ENCODE measurements around the gene AMN.

AMN gene

DNA sequence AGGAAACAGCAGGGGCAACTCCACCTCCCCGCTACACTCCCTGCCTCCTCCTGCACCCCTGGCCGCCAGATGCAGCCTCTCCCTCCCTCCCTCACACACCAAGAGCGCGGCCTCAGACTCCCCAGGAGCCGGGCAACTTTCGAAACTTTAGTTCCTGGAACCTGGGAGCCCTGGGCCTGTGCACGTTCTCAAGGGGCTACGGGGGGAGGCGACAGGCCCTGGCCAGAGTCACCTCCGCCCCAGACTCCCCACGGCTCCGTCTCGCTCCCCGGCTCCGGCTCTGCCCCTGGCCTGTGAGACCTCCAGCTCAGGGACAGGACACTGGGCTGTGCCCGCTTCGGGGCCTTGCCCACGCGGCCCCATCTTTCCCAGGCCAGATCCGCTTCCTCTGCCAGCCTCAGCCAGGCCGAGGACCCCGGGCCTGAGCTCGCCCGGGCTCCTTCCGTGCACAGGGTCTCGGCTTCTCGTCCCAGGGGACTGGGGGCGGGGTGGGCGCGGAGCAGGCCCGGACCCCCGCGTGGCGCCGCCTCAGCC, 5.5 kb downstream of the AMN start:
- Histone ChIP-seq H3K4me3 (ENCODE audit: low read length) (no peak overlapping the region), H3K36me3 (replicated peaks; ENCODE audit: insufficient read depth, low read length) (no peaks in the 10 kb centered on the region), H4K20me1 (ENCODE audit: insufficient read depth, low read length) (no peaks in the 10 kb centered on the region), H3K9me3 (replicated peaks; ENCODE audit: insufficient read depth, low read length) (no peaks in the 10 kb centered on the region), H3K27ac (ENCODE audit: low read length) (no peak overlapping the region), H3K9me2 (replicated peaks; ENCODE audit: insufficient read depth, low read length) (no peaks in the 10 kb centered on the region), H3K9ac (ENCODE audit: low read length) (no peak overlapping the region), H3K4me2 (ENCODE audit: low read depth, low read length) (no peak overlapping the region), H3K4me1 (ENCODE audit: low read length) (no peaks in the 10 kb centered on the region), H3K79me2 (ENCODE audit: low read length) (no peaks in the 10 kb centered on the region), H3K27me3 (replicated peaks; ENCODE audit: insufficient read depth, low read length) (no peaks in the 10 kb centered on the region; the same call in 1 of the 2 replicates), H3F3A (ENCODE audit: insufficient read depth, low read length) (no peaks in the 10 kb centered on the region), H2AFZ (ENCODE audit: low read length) (no peak overlapping the region)
- DNase-seq = no peak
- TF ChIP-seq, protein P1, sequence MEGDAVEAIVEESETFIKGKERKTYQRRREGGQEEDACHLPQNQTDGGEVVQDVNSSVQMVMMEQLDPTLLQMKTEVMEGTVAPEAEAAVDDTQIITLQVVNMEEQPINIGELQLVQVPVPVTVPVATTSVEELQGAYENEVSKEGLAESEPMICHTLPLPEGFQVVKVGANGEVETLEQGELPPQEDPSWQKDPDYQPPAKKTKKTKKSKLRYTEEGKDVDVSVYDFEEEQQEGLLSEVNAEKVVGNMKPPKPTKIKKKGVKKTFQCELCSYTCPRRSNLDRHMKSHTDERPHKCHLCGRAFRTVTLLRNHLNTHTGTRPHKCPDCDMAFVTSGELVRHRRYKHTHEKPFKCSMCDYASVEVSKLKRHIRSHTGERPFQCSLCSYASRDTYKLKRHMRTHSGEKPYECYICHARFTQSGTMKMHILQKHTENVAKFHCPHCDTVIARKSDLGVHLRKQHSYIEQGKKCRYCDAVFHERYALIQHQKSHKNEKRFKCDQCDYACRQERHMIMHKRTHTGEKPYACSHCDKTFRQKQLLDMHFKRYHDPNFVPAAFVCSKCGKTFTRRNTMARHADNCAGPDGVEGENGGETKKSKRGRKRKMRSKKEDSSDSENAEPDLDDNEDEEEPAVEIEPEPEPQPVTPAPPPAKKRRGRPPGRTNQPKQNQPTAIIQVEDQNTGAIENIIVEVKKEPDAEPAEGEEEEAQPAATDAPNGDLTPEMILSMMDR (IDR thresholded peaks at IDR 0.05; ENCODE audit: low read length) = no peak
- TF ChIP-seq EZH2 (optimal IDR thresholded peaks at IDR 0.05; ENCODE audit: low read depth, low read length) = no peak
- TF ChIP-seq EZH2phosphoT487 (IDR thresholded peaks at IDR 0.05; ENCODE audit: low read length) = no peak

DNA sequence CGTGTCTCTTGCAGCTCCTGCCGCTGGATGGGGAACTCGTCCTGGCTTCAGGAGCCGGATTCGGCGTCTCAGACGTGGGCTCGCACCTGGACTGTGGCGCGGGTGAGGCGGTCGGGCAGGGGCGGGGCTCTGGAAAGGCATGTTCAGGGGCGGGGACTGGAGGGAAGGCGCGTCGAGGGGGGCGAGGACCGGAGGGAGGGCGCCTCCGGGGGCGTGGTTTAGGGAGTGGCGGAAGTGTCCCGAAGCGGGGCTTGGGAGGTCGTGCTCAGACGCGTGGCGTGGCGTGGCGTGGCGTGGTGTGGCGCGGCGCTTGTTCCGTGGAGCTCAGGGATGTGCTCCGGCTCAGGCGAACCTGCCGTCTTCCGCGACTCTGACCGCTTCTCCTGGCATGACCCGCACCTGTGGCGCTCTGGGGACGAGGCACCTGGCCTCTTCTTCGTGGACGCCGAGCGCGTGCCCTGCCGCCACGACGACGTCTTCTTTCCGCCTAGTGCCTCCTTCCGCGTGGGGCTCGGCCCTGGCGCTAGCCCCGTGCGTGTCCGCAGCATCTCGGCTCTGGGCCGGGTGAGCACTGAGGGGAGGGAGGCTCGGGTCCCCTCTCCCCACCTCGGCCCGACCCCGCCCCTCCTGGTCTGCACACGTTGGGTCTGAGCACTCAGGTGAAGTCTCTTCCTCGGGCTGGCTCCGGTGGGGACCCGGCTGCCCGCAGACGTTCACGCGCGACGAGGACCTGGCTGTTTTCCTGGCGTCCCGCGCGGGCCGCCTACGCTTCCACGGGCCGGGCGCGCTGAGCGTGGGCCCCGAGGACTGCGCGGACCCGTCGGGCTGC, 6.2 kb downstream of the AMN start:
- Histone ChIP-seq H3K4me3 (ENCODE audit: low read length) (no peak overlapping the region), H3K36me3 (replicated peaks; ENCODE audit: insufficient read depth, low read length) (no peaks in the 10 kb centered on the region), H3K79me2 (ENCODE audit: low read length) (no peaks in the 10 kb centered on the region), H3K9me2 (replicated peaks; ENCODE audit: insufficient read depth, low read length) (no peaks in the 10 kb centered on the region), H3K4me2 (ENCODE audit: low read depth, low read length) (no peak overlapping the region), H3F3A (ENCODE audit: insufficient read depth, low read length) (no peaks in the 10 kb centered on the region), H4K20me1 (ENCODE audit: insufficient read depth, low read length) (no peaks in the 10 kb centered on the region), H3K27ac (ENCODE audit: low read length) (no peak overlapping the region), H3K4me1 (ENCODE audit: low read length) (no peaks in the 10 kb centered on the region), H2AFZ (ENCODE audit: low read length) (no peak overlapping the region), H3K9me3 (replicated peaks; ENCODE audit: insufficient read depth, low read length) (no peaks in the 10 kb centered on the region), H3K9ac (ENCODE audit: low read length) (no peak overlapping the region), H3K27me3 (replicated peaks; ENCODE audit: insufficient read depth, low read length) (no peaks in the 10 kb centered on the region)
- TF ChIP-seq, protein P1 (IDR thresholded peaks at IDR 0.05; ENCODE audit: low read length) = no peak
- TF ChIP-seq EZH2 (optimal IDR thresholded peaks at IDR 0.05; ENCODE audit: low read depth, low read length) = no peak
- TF ChIP-seq EZH2phosphoT487 (IDR thresholded peaks at IDR 0.05; ENCODE audit: low read length) = no peak
- DNase-seq = no peak

DNA sequence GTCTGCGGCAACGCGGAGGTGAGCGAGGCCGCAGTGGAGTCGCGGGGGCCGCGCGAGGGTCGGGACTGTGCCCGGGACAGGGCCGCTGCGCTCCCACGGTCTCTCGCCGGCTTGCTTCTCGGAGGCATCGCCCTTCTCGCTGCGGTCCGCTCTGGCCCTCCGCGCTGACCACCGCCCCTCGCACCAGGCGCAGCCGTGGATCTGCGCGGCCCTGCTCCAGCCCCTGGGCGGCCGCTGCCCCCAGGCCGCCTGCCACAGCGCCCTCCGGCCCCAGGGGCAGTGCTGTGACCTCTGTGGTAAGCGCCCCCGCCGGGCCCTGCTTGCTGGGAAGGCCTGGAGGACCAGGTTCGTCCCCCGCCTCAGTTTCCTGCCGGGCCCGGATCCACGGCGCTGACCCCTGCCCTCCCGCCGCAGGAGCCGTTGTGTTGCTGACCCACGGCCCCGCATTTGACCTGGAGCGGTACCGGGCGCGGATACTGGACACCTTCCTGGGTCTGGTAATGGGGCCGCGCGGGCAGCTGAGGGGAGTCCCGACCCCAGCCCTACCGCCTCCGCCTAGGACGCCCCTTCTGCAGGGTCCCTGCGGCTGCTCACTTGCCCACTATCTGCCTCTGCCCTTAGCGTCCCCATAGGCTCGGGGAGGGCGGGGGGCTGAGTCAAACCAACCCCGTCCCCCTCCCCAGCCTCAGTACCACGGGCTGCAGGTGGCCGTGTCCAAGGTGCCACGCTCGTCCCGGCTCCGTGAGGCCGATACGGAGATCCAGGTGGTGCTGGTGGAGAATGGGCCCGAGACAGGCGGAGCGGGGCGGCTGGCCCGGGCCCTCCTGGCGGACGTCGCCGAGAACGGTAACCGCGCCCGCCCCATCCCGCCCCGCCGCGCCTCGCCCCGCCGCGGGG, 7.0 kb downstream of the AMN start:
- Histone ChIP-seq H3K9me3 (replicated peaks; ENCODE audit: insufficient read depth, low read length) (no peaks in the 10 kb centered on the region), H3K79me2 (ENCODE audit: low read length) (no peaks in the 10 kb centered on the region), H3F3A (ENCODE audit: insufficient read depth, low read length) (no peaks in the 10 kb centered on the region), H3K9me2 (replicated peaks; ENCODE audit: insufficient read depth, low read length) (no peaks in the 10 kb centered on the region), H3K4me1 (ENCODE audit: low read length) (no peaks in the 10 kb centered on the region), H2AFZ (ENCODE audit: low read length) (no peak overlapping the region), H3K4me2 (ENCODE audit: low read depth, low read length) (no peak overlapping the region), H3K36me3 (replicated peaks; ENCODE audit: insufficient read depth, low read length) (no peaks in the 10 kb centered on the region), H3K27me3 (replicated peaks; ENCODE audit: insufficient read depth, low read length) (no peaks in the 10 kb centered on the region), H3K9ac (ENCODE audit: low read length) (no peak overlapping the region), H3K4me3 (ENCODE audit: low read length) (no peak overlapping the region), H4K20me1 (ENCODE audit: insufficient read depth, low read length) (no peaks in the 10 kb centered on the region), H3K27ac (ENCODE audit: low read length) (no peak overlapping the region)
- DNase-seq = no peak
- TF ChIP-seq EZH2 (optimal IDR thresholded peaks at IDR 0.05; ENCODE audit: low read depth, low read length) (no peak), EZH2phosphoT487 (IDR thresholded peaks at IDR 0.05; ENCODE audit: low read length) (no peak)
- TF ChIP-seq, protein P1 (IDR thresholded peaks at IDR 0.05; ENCODE audit: low read length) = no peak

All from MM.1S (cell line).